Measurements from ENCODE around the gene PCDH10.

The PCDH10 gene

GRCh38 chr4:133149932-133150471, 908 bp downstream of the PCDH10 start:
- H3K4me3 ChIP-seq (ENCODE audit: low read length) = no peak overlapping the region
- H3K36me3 ChIP-seq (replicated peaks; ENCODE audit: insufficient read depth, low read length) = no peaks in the 10 kb centered on the region
- no peaks in the 10 kb centered on the region for H4K20me1 ChIP-seq (ENCODE audit: insufficient read depth, low read length)
- no peaks in the 10 kb centered on the region for H3F3A ChIP-seq (ENCODE audit: insufficient read depth, low read length)
- H2AFZ ChIP-seq (ENCODE audit: low read length) = no peak overlapping the region
- peak overlapping the region; percentile 70; the same call in 1 of the 2 replicates for H3K4me2 ChIP-seq (ENCODE audit: low read depth, low read length)
- H3K27ac ChIP-seq (ENCODE audit: low read length) = no peak overlapping the region
- no peaks in the 10 kb centered on the region; the same call in 1 of the 2 replicates for H3K27me3 ChIP-seq (replicated peaks; ENCODE audit: insufficient read depth, low read length)
- no peaks in the 10 kb centered on the region for H3K79me2 ChIP-seq (ENCODE audit: low read length)
- no peak for TF ChIP-seq EZH2phosphoT487 (IDR thresholded peaks at IDR 0.05; ENCODE audit: low read length)
- no peak for TF ChIP-seq CTCF (IDR thresholded peaks at IDR 0.05; ENCODE audit: low read length)
- no peak for TF ChIP-seq EZH2 (optimal IDR thresholded peaks at IDR 0.05; ENCODE audit: low read depth, low read length)
- H3K9me3 ChIP-seq (replicated peaks; ENCODE audit: insufficient read depth, low read length) = no peaks in the 10 kb centered on the region
- H3K4me1 ChIP-seq (ENCODE audit: low read length) = no peaks in the 10 kb centered on the region
- no peak overlapping the region for H3K9ac ChIP-seq (ENCODE audit: low read length)
- DNase-seq = no peak
- no peaks in the 10 kb centered on the region for H3K9me2 ChIP-seq (replicated peaks; ENCODE audit: insufficient read depth, low read length)

- Histone ChIP-seq H3K9me3 (replicated peaks; ENCODE audit: insufficient read depth, low read length) (no peaks in the 10 kb centered on the region), H3K27ac (ENCODE audit: low read length) (no peak overlapping the region), H3K4me1 (ENCODE audit: low read length) (no peaks in the 10 kb centered on the region), H3K27me3 (replicated peaks; ENCODE audit: insufficient read depth, low read length) (no peaks in the 10 kb centered on the region; the same call in 1 of the 2 replicates), H3F3A (ENCODE audit: insufficient read depth, low read length) (no peaks in the 10 kb centered on the region), H4K20me1 (ENCODE audit: insufficient read depth, low read length) (no peaks in the 10 kb centered on the region), H3K9me2 (replicated peaks; ENCODE audit: insufficient read depth, low read length) (no peaks in the 10 kb centered on the region), H3K9ac (ENCODE audit: low read length) (no peak overlapping the region), H2AFZ (ENCODE audit: low read length) (no peak overlapping the region), H3K4me2 (ENCODE audit: low read depth, low read length) (no peak overlapping the region), H3K4me3 (ENCODE audit: low read length) (no peak overlapping the region), H3K36me3 (replicated peaks; ENCODE audit: insufficient read depth, low read length) (no peaks in the 10 kb centered on the region), H3K79me2 (ENCODE audit: low read length) (no peaks in the 10 kb centered on the region)
- TF ChIP-seq CTCF (IDR thresholded peaks at IDR 0.05; ENCODE audit: low read length) (no peak), EZH2phosphoT487 (IDR thresholded peaks at IDR 0.05; ENCODE audit: low read length) (no peak), EZH2 (optimal IDR thresholded peaks at IDR 0.05; ENCODE audit: low read depth, low read length) (no peak)
- no peak for DNase-seq
Measured at GRCh38 chr4:133150486-133151340, 1.6 kb downstream of the PCDH10 start.

GRCh38 chr4:133151341-133151690, 2.2 kb downstream of the PCDH10 start:
- Histone ChIP-seq H3K4me3 (ENCODE audit: low read length) (no peak overlapping the region), H3K4me2 (ENCODE audit: low read depth, low read length) (no peak overlapping the region)

More at GRCh38 chr4:133151341-133151690, 2.2 kb downstream of the PCDH10 start:
- no peak overlapping the region for H2AFZ ChIP-seq (ENCODE audit: low read length)
- H3K36me3 ChIP-seq (replicated peaks; ENCODE audit: insufficient read depth, low read length) = no peaks in the 10 kb centered on the region
- no peaks in the 10 kb centered on the region for H4K20me1 ChIP-seq (ENCODE audit: insufficient read depth, low read length)
- no peaks in the 10 kb centered on the region for H3F3A ChIP-seq (ENCODE audit: insufficient read depth, low read length)
- no peak overlapping the region for H3K9ac ChIP-seq (ENCODE audit: low read length)
- H3K9me2 ChIP-seq (replicated peaks; ENCODE audit: insufficient read depth, low read length) = no peaks in the 10 kb centered on the region
- no peak overlapping the region for H3K27ac ChIP-seq (ENCODE audit: low read length)
- DNase-seq = no peak
- no peaks in the 10 kb centered on the region for H3K4me1 ChIP-seq (ENCODE audit: low read length)
- H3K9me3 ChIP-seq (replicated peaks; ENCODE audit: insufficient read depth, low read length) = no peaks in the 10 kb centered on the region
- TF ChIP-seq CTCF (IDR thresholded peaks at IDR 0.05; ENCODE audit: low read length) (no peak), EZH2 (optimal IDR thresholded peaks at IDR 0.05; ENCODE audit: low read depth, low read length) (no peak), EZH2phosphoT487 (IDR thresholded peaks at IDR 0.05; ENCODE audit: low read length) (no peak)
- H3K79me2 ChIP-seq (ENCODE audit: low read length) = no peaks in the 10 kb centered on the region
- no peaks in the 10 kb centered on the region; the same call in 1 of the 2 replicates for H3K27me3 ChIP-seq (replicated peaks; ENCODE audit: insufficient read depth, low read length)

Data from MM.1S (cell line).